NOMO-1 (cell line): Measurements from ENCODE around the gene KIAA1671.

Source experiments
- DNase-seq, 2 experiments: peaks; one replicate each; lab custom pipeline; 2025; ENCODE audit not compliant: unreplicated experiment in 2 of 2; lab: John Stamatoyannopoulos, UW

Gene KIAA1671

GRCh38 chr22:25061605-25062376 is 109.3 kb downstream of the KIAA1671 start:
- DNase-seq: no peak

- DNase-seq: no peak
Observed at GRCh38 chr22:25062386-25063085, 110.0 kb downstream of the KIAA1671 start.

GRCh38 chr22:25064894-25065560 is 112.5 kb downstream of the KIAA1671 start:
- no peak for DNase-seq

- no peak for DNase-seq
Observed at GRCh38 chr22:25066861-25067435, 114.4 kb downstream of the KIAA1671 start.

- no peak for DNase-seq
Observed at GRCh38 chr22:25067851-25068421, 115.4 kb downstream of the KIAA1671 start.

GRCh38 chr22:25068707-25069106 is 116.2 kb downstream of the KIAA1671 start:
- no peak for DNase-seq

GRCh38 chr22:25069426-25069757 is 116.9 kb downstream of the KIAA1671 start:
- no peak for DNase-seq

GRCh38 chr22:25069758-25070481 is 117.4 kb downstream of the KIAA1671 start:
- no peak for DNase-seq

GRCh38 chr22:25070956-25071355 is 118.4 kb downstream of the KIAA1671 start:
- DNase-seq: peak; percentile 1 to 23

- no peak for DNase-seq
Observed at GRCh38 chr22:25071720-25072119, 119.2 kb downstream of the KIAA1671 start.

GRCh38 chr22:25072406-25072805 is 119.9 kb downstream of the KIAA1671 start:
- no peak for DNase-seq

GRCh38 chr22:25076336-25076735 is 123.8 kb downstream of the KIAA1671 start:
- DNase-seq: no peak

- no peak for DNase-seq
Observed at GRCh38 chr22:25077056-25077455, 124.5 kb downstream of the KIAA1671 start.

GRCh38 chr22:25077964-25078363 is 125.4 kb downstream of the KIAA1671 start:
- no peak for DNase-seq

- no peak for DNase-seq
Observed at GRCh38 chr22:25078591-25078990, 126.1 kb downstream of the KIAA1671 start.

- DNase-seq: no peak
Observed at GRCh38 chr22:25080855-25081254, 128.3 kb downstream of the KIAA1671 start.

GRCh38 chr22:25081409-25081824 is 128.9 kb downstream of the KIAA1671 start:
- peak; percentile 3 for DNase-seq

- no peak for DNase-seq
Observed at GRCh38 chr22:25082096-25082495, 129.6 kb downstream of the KIAA1671 start.

- DNase-seq: no peak
Observed at GRCh38 chr22:25083056-25083806, 130.7 kb downstream of the KIAA1671 start.

- DNase-seq: no peak
Observed at GRCh38 chr22:25083807-25084200, 131.3 kb downstream of the KIAA1671 start.
